Esophagus squamous epithelium (tissue), 5 donors: ENCODE results near the gene PLXNB3. TPM values are rescaled to one million over a fixed set of nuclear protein-coding genes. Genes with fewer than 3 reads are reported as not detected.

Source experiments
- DNase-seq: peaks from one replicate; lab custom pipeline; 2025; lab: John Stamatoyannopoulos, UW
- H3K27ac ChIP-seq, 4 donors: fragments of 200-600 bp; sonication (generic); one replicate each; pipeline ENCODE4 v1.5.1; 2016 to 2019; ENCODE audit warnings: mild to moderate bottlenecking in 1 of 4
- H3K27me3 ChIP-seq, 4 donors: fragments of 200-600 bp; sonication (generic); 1 replicate in 3 of 4; 2 replicates in 1 of 4; pipeline versions ENCODE4 v1.5.1 to v1.6.0; 2017 to 2021; ENCODE audit warnings: antibody characterized with exemption in 1 of 4
- H3K36me3 ChIP-seq, 3 donors: fragments of 200-600 bp; sonication (generic); one replicate each; pipeline ENCODE4 v1.5.1; 2016 to 2019
- H3K4me1 ChIP-seq, 3 donors: fragments of 200-600 bp; sonication (generic); one replicate each; pipeline ENCODE4 v1.5.1; 2017 to 2019
- H3K4me3 ChIP-seq, 4 donors: fragments of 200-600 bp; sonication (generic); 1 replicate in 3 of 4; 2 replicates in 1 of 4; pipeline ENCODE4 v1.5.1; 2016 to 2019; ENCODE audit warnings: mild to moderate bottlenecking in 2 of 4, moderate library complexity in 1 of 4
- H3K9me3 ChIP-seq, 3 donors: fragments of 200-600 bp; sonication (generic); one replicate each; pipeline ENCODE4 v1.5.1; 2016 to 2019
- CTCF ChIP-seq, 6 experiments: fragments of 450-650 bp in 4 of 6; fragments of 200-600 bp in 2 of 6; sonication (generic) in 2 of 6; IDR thresholded peaks; one replicate each; pipeline ENCODE4 v1.5.1; 2016 to 2019; ENCODE audit warnings: antibody characterized with exemption in 6 of 6, mild to moderate bottlenecking in 4 of 6, moderate library complexity in 4 of 6
- POLR2A ChIP-seq, 4 donors: fragments of 450-650 bp; IDR thresholded peaks; one replicate each; pipeline ENCODE4 v1.6.1; 2017; ENCODE audit warnings: antibody characterized with exemption in 4 of 4, mild to moderate bottlenecking in 4 of 4, moderate library complexity in 3 of 4
- WGBS, 2 donors: methylation state at CpG; one replicate each; pipeline ENCODE4 v1.1.5; 2018; 5-methylcytosine and 5-hydroxymethylcytosine counted together
- intact Hi-C: fragments of 100-400 bp; cut with DNase I; formaldehyde crosslinking; loops from one replicate; pipeline ENCODE4 v1.15.0; 2022
- total RNA-seq, 4 donors: library from RNA; depleted of rRNA; stranded (reverse); fragments of >200 nt; gene quantifications; one replicate each; pipeline ENCODE4 v1.1.0, GENCODE V29; 2016
- donor health status: DM: yes; HTN: yes; CAD: no.

PLXNB3 gene
- total RNA-seq, 4 donors from 2014 or later: 3.2 to 13.4 (median 6.9) TPM

GRCh38 chrX:153782871-153783270, 18.8 kb downstream of the PLXNB3 start:
- no peak for DNase-seq
- 79% methylated on average over 5 of the region's 14 CpGs; no CpG with 5 or more reads in 1 of the 2 donors for WGBS, 2 donors
- Histone ChIP-seq H3K27me3 (no peaks in the 10 kb centered on the region), H3K36me3 (peaks cover 5 to 40% (median 5%) of the 10 kb centered on the region in 3 donors), H3K4me1 (peaks cover 5 to 37% (median 7%) of the 10 kb centered on the region in 3 donors), H3K27ac (no peak overlapping the region), H3K4me3 (no peak overlapping the region), H3K9me3 (no peaks in the 10 kb centered on the region)
- TF ChIP-seq CTCF (IDR thresholded peaks at IDR 0.05) (no peak), POLR2A (IDR thresholded peaks at IDR 0.05) (no peak)
- intact Hi-C loops: no loop called here

GRCh38 chrX:153783378-153784013, 19.4 kb downstream of the PLXNB3 start:
- no peaks in the 10 kb centered on the region for H3K27me3 ChIP-seq
- peaks cover 5 to 46% (median 5%) of the 10 kb centered on the region in 3 donors for H3K36me3 ChIP-seq
- no peak for DNase-seq
- intact Hi-C loops: no loop called here
- no peak overlapping the region for H3K4me3 ChIP-seq
- H3K27ac ChIP-seq: no peak overlapping the region
- peaks cover 5 to 35% (median 7%) of the 10 kb centered on the region in 3 donors for H3K4me1 ChIP-seq
- no CpG with 5 or more reads among the region's 24 CpGs for WGBS, 2 donors
- TF ChIP-seq CTCF (IDR thresholded peaks at IDR 0.05) (no peak), POLR2A (IDR thresholded peaks at IDR 0.05) (no peak)
- no peaks in the 10 kb centered on the region for H3K9me3 ChIP-seq

GRCh38 chrX:153784325-153784967, 20.4 kb downstream of the PLXNB3 start:
- H3K27me3 ChIP-seq: no peaks in the 10 kb centered on the region
- no peak overlapping the region for H3K27ac ChIP-seq
- TF ChIP-seq CTCF (IDR thresholded peaks at IDR 0.05): no peak
- no peak for TF ChIP-seq POLR2A (IDR thresholded peaks at IDR 0.05)
- H3K4me3 ChIP-seq: no peak overlapping the region
- H3K9me3 ChIP-seq: no peaks in the 10 kb centered on the region
- H3K36me3 ChIP-seq: peaks cover 5 to 55% (median 5%) of the 10 kb centered on the region in 3 donors
- DNase-seq: no peak
- intact Hi-C loops: no loop called here
- peaks cover 5 to 27% (median 7%) of the 10 kb centered on the region in 3 donors for H3K4me1 ChIP-seq
- 83% methylated on average over 1 of the region's 27 CpGs; no CpG with 5 or more reads in 1 of the 2 donors for WGBS, 2 donors

GRCh38 chrX:153786669-153787068, 22.6 kb downstream of the PLXNB3 start:
- H3K36me3 ChIP-seq: peaks cover 5 to 66% (median 5%) of the 10 kb centered on the region in 3 donors
- intact Hi-C loops: no loop called here
- H3K9me3 ChIP-seq: no peaks in the 10 kb centered on the region
- H3K4me1 ChIP-seq: peaks cover 3 to 26% (median 4%) of the 10 kb centered on the region in 3 donors
- no peak overlapping the region for H3K27ac ChIP-seq
- WGBS, 2 donors: 75 to 93% methylated on average over 10 to 11 of the region's 15 CpGs
- H3K27me3 ChIP-seq: no peaks in the 10 kb centered on the region
- TF ChIP-seq POLR2A (IDR thresholded peaks at IDR 0.05) (no peak), CTCF (IDR thresholded peaks at IDR 0.05) (no peak)
- no peak for DNase-seq
- no peak overlapping the region for H3K4me3 ChIP-seq

GRCh38 chrX:153789654-153790053, 25.6 kb downstream of the PLXNB3 start:
- Histone ChIP-seq H3K9me3 (no peaks in the 10 kb centered on the region), H3K4me3 (no peak overlapping the region), H3K27me3 (no peaks in the 10 kb centered on the region), H3K4me1 (peaks cover 0 to 34% (median 12%) of the 10 kb centered on the region in 3 donors), H3K36me3 (peaks cover 5 to 59% (median 5%) of the 10 kb centered on the region in 3 donors), H3K27ac (no peak overlapping the region)
- 89 to 90% methylated on average over 6 to 7 of the region's 12 CpGs for WGBS, 2 donors
- TF ChIP-seq POLR2A (IDR thresholded peaks at IDR 0.05): no peak
- TF ChIP-seq CTCF (IDR thresholded peaks at IDR 0.05): no peak
- intact Hi-C loops: no loop called here
- DNase-seq: no peak
